22Rv1 (cell line): Measurements from ENCODE around the gene REG1B.

ENCODE experiments used
- CTCF ChIP-seq: fragments of 450-650 bp; IDR thresholded peaks from 2 replicates; pipeline ENCODE4 v1.5.1; 2017; ENCODE audit warnings: mild to moderate bottlenecking
- ZFX ChIP-seq: fragments of 450-650 bp; IDR thresholded peaks from 2 replicates; pipeline ENCODE4 v1.6.1; 2017; ENCODE audit warnings: antibody characterized with exemption, borderline replicate concordance

- no peak for TF ChIP-seq CTCF
- TF ChIP-seq ZFX, result no peak
These were observed 10.1 kb upstream of the REG1B start for GRCh38 chr2:79097843-79098242.
